A549 (cell line): ENCODE data around the gene GLB1L. TPM values are rescaled to one million over a fixed set of nuclear protein-coding genes. Genes with fewer than 3 reads are reported as not detected.

ENCODE experiments used
- ATAC-seq, 2 experiments: fragments of 200-7000 bp in 1 of 2; fragments of >200 bp in 1 of 2; cut with Nextera tagmentation in 1 of 2; cut with Tn5 transposase in 1 of 2; 3 replicates each; pipeline versions ENCODE4 v1.8.0 to v1.9.1; 2018 to 2020; ENCODE audit warnings: mild to moderate bottlenecking in 1 of 2, moderate library complexity in 1 of 2
- CTCF ChIA-PET: fragments of 300-600 bp; sonication (Branson Sonifier 250); formaldehyde crosslinking; extraction: SDS; loops from one replicate; lab custom pipeline; 2021; ENCODE audit warnings: antibody characterized with exemption, inconsistent platforms; lab: Yijun Ruan, JAX
- POLR2A ChIA-PET: fragments of 350-600 bp; formaldehyde crosslinking; extraction: SDS; loops from one replicate; lab custom pipeline; 2021; ENCODE audit warnings: antibody characterized with exemption, inconsistent platforms; lab: Yijun Ruan, JAX
- DNase-seq, 2 experiments: peaks; one replicate each; pipeline versions ENCODE4 v3.0.0 to v3.0.0-alpha.2; 2011 to 2016; ENCODE audit warnings: low read depth in 1 of 2, low spot score in 1 of 2
- FAIRE-seq: peaks from 2 replicates; lab custom pipeline; 2011; peaks lifted over from hg19 to GRCh38; lab: Jason Lieb, UNC
- H3K27ac ChIP-seq, 2 experiments: fragments of >200 bp; sonication (Bioruptor Twin); formaldehyde crosslinking; 3 replicates each; pipeline ENCODE4 v1.5.1; 2016 to 2017
- H3K4me1 ChIP-seq: fragments of >200 bp; sonication (Bioruptor Twin); formaldehyde crosslinking; 3 replicates; pipeline ENCODE4 v1.6.1; 2016
- H3K4me2 ChIP-seq: fragments of >200 bp; sonication (Bioruptor Twin); formaldehyde crosslinking; 3 replicates; pipeline ENCODE4 v1.6.1; 2016
- H3K4me3 ChIP-seq: fragments of >200 bp; sonication (Bioruptor Twin); formaldehyde crosslinking; 3 replicates; pipeline ENCODE4 v1.5.1; 2016
- H3K9me3 ChIP-seq: fragments of >200 bp; sonication (Bioruptor Twin); formaldehyde crosslinking; 3 replicates; pipeline ENCODE4 v1.6.1; 2016
- CHD2 ChIP-seq: fragments of 150-350 bp; IDR thresholded peaks from 2 replicates; pipeline ENCODE4 v1.6.1; 2014; ENCODE audit warnings: low read length; ENCODE audit not compliant: partially characterized antibody
- CTCF ChIP-seq: fragments of >200 bp; sonication (Bioruptor Twin); formaldehyde crosslinking; IDR thresholded peaks from 3 replicates; pipeline ENCODE4 v1.5.1; 2016
- EHMT2 ChIP-seq: fragments of 200-600 bp; sonication (generic); IDR thresholded peaks from 2 replicates; pipeline ENCODE4 v1.6.1; 2016; ENCODE audit warnings: antibody characterized with exemption, low read depth, mild to moderate bottlenecking, moderate library complexity
- EP300 ChIP-seq, 2 experiments: fragments of >200 bp; sonication (Bioruptor Twin); formaldehyde crosslinking; IDR thresholded peaks; 2 replicates in 1 of 2; 3 replicates in 1 of 2; pipeline ENCODE4 v1.6.1; 2016 to 2017
- FOSB ChIP-seq: fragments of 250-450 bp; sonication (Bioruptor Pico); IDR thresholded peaks from 2 replicates; pipeline ENCODE4 v1.5.0; 2020; ENCODE audit warnings: mild to moderate bottlenecking, moderate library complexity
- FOSL2 ChIP-seq, 2 experiments: fragments of 450-650 bp in 1 of 2; fragments of >200 bp in 1 of 2; sonication (Bioruptor Twin) in 1 of 2; formaldehyde crosslinking; IDR thresholded peaks; 2 replicates each; pipeline versions ENCODE4 v1.5.0 to v1.6.1; 2016 to 2020; ENCODE audit warnings: mild to moderate bottlenecking in 1 of 2, moderate library complexity in 1 of 2
- GATA3 ChIP-seq: IDR thresholded peaks from 2 replicates; pipeline ENCODE4 v1.6.1; 2012; ENCODE audit warnings: borderline replicate concordance
- HDAC2 ChIP-seq: fragments of 200-600 bp; sonication (generic); IDR thresholded peaks from 2 replicates; pipeline ENCODE4 v1.6.1; 2016
- HEYL ChIP-seq: fragments of 250-450 bp; sonication (Bioruptor Pico); IDR thresholded peaks from 2 replicates; pipeline ENCODE4 v1.8.0; 2021; ENCODE audit warnings: mild to moderate bottlenecking, moderate library complexity
- HOXB5 ChIP-seq: fragments of 250-450 bp; sonication (Bioruptor Pico); IDR thresholded peaks from 2 replicates; pipeline ENCODE4 v1.5.0; 2020; ENCODE audit warnings: mild to moderate bottlenecking, moderate library complexity
- JUN ChIP-seq, 2 experiments: fragments of >200 bp; sonication (Bioruptor Twin); formaldehyde crosslinking; IDR thresholded peaks; 2 replicates in 1 of 2; 3 replicates in 1 of 2; pipeline ENCODE4 v1.6.1; 2016 to 2017
- JUNB ChIP-seq: fragments of >200 bp; sonication (Bioruptor Twin); formaldehyde crosslinking; IDR thresholded peaks from 2 replicates; pipeline ENCODE4 v1.6.1; 2016
- KDM1A ChIP-seq: fragments of 200-600 bp; sonication (generic); IDR thresholded peaks from 2 replicates; pipeline ENCODE4 v1.6.1; 2016; ENCODE audit warnings: low read depth, mild to moderate bottlenecking
- KDM5A ChIP-seq: fragments of 200-600 bp; sonication (generic); IDR thresholded peaks from 2 replicates; pipeline ENCODE4 v1.6.1; 2016; ENCODE audit warnings: antibody characterized with exemption, mild to moderate bottlenecking
- MAFK ChIP-seq: fragments of 450-650 bp; IDR thresholded peaks from 2 replicates; pipeline ENCODE4 v1.6.1; 2014; ENCODE audit not compliant: partially characterized antibody
- MAZ ChIP-seq: fragments of 150-350 bp; IDR thresholded peaks from 2 replicates; pipeline ENCODE4 v1.6.1; 2014; ENCODE audit warnings: antibody characterized with exemption, low read depth, low read length, borderline replicate concordance
- MYC ChIP-seq: IDR thresholded peaks from 2 replicates; pipeline ENCODE4 v1.6.1; 2012; ENCODE audit warnings: mild to moderate bottlenecking, inconsistent platforms, low read length, improper control_type of control experiment, borderline replicate concordance
- NFE2L2 ChIP-seq: fragments of 150-350 bp; conservative IDR thresholded peaks from 2 replicates; pipeline ENCODE4 v1.6.1; 2014; ENCODE audit warnings: low read length
- PBX3 ChIP-seq: IDR thresholded peaks from 2 replicates; pipeline ENCODE4 v1.6.1; 2012
- PHF8 ChIP-seq: fragments of 200-600 bp; sonication (generic); IDR thresholded peaks from 2 replicates; pipeline ENCODE4 v1.6.1; 2016; ENCODE audit warnings: low read depth, mild to moderate bottlenecking, antibody characterized with exemption, moderate library complexity, borderline replicate concordance
- POLR2AphosphoS2 ChIP-seq: conservative IDR thresholded peaks from 2 replicates; pipeline ENCODE4 v1.6.1; 2012; ENCODE audit warnings: low read length, improper control_type of control experiment, inconsistent platforms
- RARB ChIP-seq: fragments of 250-450 bp; sonication (Bioruptor Pico); IDR thresholded peaks from 2 replicates; pipeline ENCODE4 v1.8.0; 2021; ENCODE audit warnings: mild to moderate bottlenecking, moderate library complexity
- RNF2 ChIP-seq: fragments of 200-600 bp; sonication (generic); IDR thresholded peaks from 2 replicates; pipeline ENCODE4 v1.6.1; 2016; ENCODE audit warnings: low read depth, mild to moderate bottlenecking, antibody characterized with exemption, moderate library complexity, borderline replicate concordance
- SMC3 ChIP-seq: fragments of >200 bp; sonication (Bioruptor Twin); formaldehyde crosslinking; IDR thresholded peaks from 3 replicates; pipeline ENCODE4 v1.6.1; 2018; ENCODE audit warnings: inconsistent platforms
- SREBF2 ChIP-seq: fragments of 450-650 bp; IDR thresholded peaks from 2 replicates; pipeline ENCODE4 v1.6.1; 2014; ENCODE audit warnings: mild to moderate bottlenecking, moderate library complexity
- TP53 ChIP-seq: fragments of 250-450 bp; sonication (Bioruptor Pico); IDR thresholded peaks from 2 replicates; pipeline ENCODE4 v1.5.0; 2021; ENCODE audit warnings: mild to moderate bottlenecking, moderate library complexity
- USF2 ChIP-seq: fragments of 450-650 bp; IDR thresholded peaks from 2 replicates; pipeline ENCODE4 v1.6.1; 2014; ENCODE audit warnings: antibody characterized with exemption
- ZC3H11A ChIP-seq: fragments of 450-650 bp; IDR thresholded peaks from 2 replicates; pipeline ENCODE4 v1.6.1; 2014; ENCODE audit warnings: antibody characterized with exemption, mild to moderate bottlenecking
- ZFP36 ChIP-seq: fragments of 450-650 bp; IDR thresholded peaks from 2 replicates; pipeline ENCODE4 v1.6.1; 2014; ENCODE audit warnings: borderline replicate concordance; ENCODE audit not compliant: partially characterized antibody
- ZNF302 ChIP-seq: fragments of 250-450 bp; sonication (Bioruptor Pico); IDR thresholded peaks from 2 replicates; pipeline ENCODE4 v1.9.0; 2021; ENCODE audit warnings: inconsistent platforms, mild to moderate bottlenecking, moderate library complexity
- ZSCAN20 ChIP-seq: fragments of 250-450 bp; sonication (Bioruptor Pico); IDR thresholded peaks from 2 replicates; pipeline ENCODE4 v1.8.0; 2022; ENCODE audit warnings: mild to moderate bottlenecking, moderate library complexity
- WGBS: methylation state at CpG from one replicate; pipeline ENCODE4 v1.1.6; 2017; ENCODE audit errors: missing lambda C conversion rate; 5-methylcytosine and 5-hydroxymethylcytosine counted together
- polyA minus RNA-seq: library from RNA; depleted of rRNA, polyadenylated mRNA; stranded (reverse); fragments of >200 nt; gene quantifications from 2 replicates; pipeline ENCODE4 v1.2.3, GENCODE V29; 2011; rRNA and poly(A)+ RNA removed
- polyA plus RNA-seq, 4 experiments: library from polyadenylated mRNA; depleted of rRNA in 3 of 4; stranded (reverse); fragments of >200 nt; fragmentation: RNase III in 1 of 4; extraction: RNeasy Plus Mini Kit Qiagen cat#74134 plus additional on column Dnase treatment in 1 of 4; gene quantifications; 2 replicates in 3 of 4; 3 replicates in 1 of 4; pipeline ENCODE4 v1.2.3, GENCODE V29; 2011 to 2017
- TF ChIP-seq, protein P1 (sequence below): IDR thresholded peaks from 2 replicates; pipeline ENCODE4 v1.6.1; 2012
- TF ChIP-seq, protein P2 (sequence below): fragments of 200-600 bp; sonication (generic); IDR thresholded peaks from 2 replicates; pipeline ENCODE4 v1.6.1; 2016; ENCODE audit warnings: antibody characterized with exemption, mild to moderate bottlenecking, moderate library complexity

The GLB1L gene
- polyA plus RNA-seq (2011; rRNA removed) (8.7 and 10.0 TPM in 2 replicates), polyA plus RNA-seq (2017; fragmentation: RNase III; extraction: RNeasy Plus Mini Kit Qiagen cat#74134 plus additional on column Dnase treatment) (5.8 to 8.0 TPM (median 5.9 TPM) in 3 replicates), polyA minus RNA-seq (7.2 and 9.3 TPM in 2 replicates)
- 6.2 and 6.5 TPM in 2 replicates for polyA plus RNA-seq (2012; cell fraction: cytosol; rRNA removed)
- 10.5 and 12.2 TPM in 2 replicates for polyA plus RNA-seq (2012; cell fraction: nucleus; rRNA removed)

DNA sequence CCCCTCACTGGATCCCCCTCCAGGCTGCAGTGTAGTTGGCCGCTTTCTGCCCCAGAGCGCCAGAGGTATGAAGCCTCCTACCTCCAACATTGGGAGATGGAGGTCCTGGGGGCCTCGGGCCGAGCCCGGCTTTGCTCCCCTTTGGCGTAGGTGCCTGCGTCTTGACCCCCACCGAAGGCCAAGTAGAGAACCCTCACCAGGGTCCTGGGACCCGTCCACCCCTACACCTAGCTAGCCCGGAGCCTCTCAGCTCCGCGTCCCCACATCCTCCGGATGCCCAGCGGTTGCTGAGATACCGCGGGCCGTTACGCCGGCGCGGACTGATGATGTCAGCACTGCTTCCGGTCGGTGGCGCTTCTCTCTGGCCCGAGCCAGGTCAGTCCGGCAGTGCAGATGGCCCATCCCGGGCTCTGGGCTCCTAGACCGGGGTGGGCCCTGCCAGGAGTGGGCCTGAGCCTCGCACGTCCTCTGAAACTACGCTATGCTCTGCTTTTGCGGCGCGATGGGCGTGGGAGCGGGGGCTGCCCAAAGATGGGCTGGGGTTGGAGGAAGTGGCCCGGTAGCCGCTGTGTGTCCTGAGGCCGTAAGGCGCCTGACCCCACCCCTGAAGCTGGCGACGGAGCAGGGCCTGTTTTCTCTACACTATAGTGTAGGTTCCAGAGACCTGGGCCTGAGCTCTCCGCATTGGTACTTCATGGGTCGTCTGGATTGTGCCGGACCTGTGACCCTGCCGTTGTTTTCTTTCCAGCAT is at the start of gene GLB1L, which contains the start of gene STK16:
Gene GLB1L (minus strand): TSS at position 297 of the 751 bp plus-strand sequence. CDS start 1,871 bp downstream, outside the sequence.
Gene STK16 (plus strand): TSS at position 332 of the 751 bp plus-strand sequence. CDS start 521 bp downstream, outside the sequence.
- CTCF ChIA-PET: interaction anchor here (0.9 to 3.4 kb wide), 15 partner anchors 9 to 347 kb away, joined by 3 to 34 read pairs (median 4); partner anchors contain the start of gene DNAJB2
- Histone ChIP-seq H3K9me3 (no peaks in the 10 kb centered on the region), H3K4me2 (peak within 1 kb of the TSS; percentile 90), H3K27ac (peak within 1 kb of the TSS; percentile 90 to 96), H3K4me3 (peak within 1 kb of the TSS; percentile 78), H3K4me1 (peaks cover 50% of the 10 kb centered on the region)
- DNase-seq (peak; percentile 94), FAIRE-seq (no peak), ATAC-seq (peak; percentile 64 to 82)
- POLR2A ChIA-PET: interaction anchor here (0.7 to 1.9 kb wide), 10 partner anchors 8 to 142 kb away, joined by 3 to 14 read pairs (median 6); partner anchors contain the start of genes ABCB6, ANKZF1, ATG9A and DNAJB2
- 3% methylated on average over 6 of the region's 46 CpGs for WGBS
- TF ChIP-seq ZC3H11A (no peak), PBX3 (no peak), GATA3 (no peak), FOSB (no peak), EHMT2 (no peak), MAZ (no peak), JUNB (no peak), MAFK (peak; percentile 81), EP300 (IDR thresholded peaks at IDR 0.05) (no peak), KDM5A (peak; percentile 75), NFE2L2 (no peak), RNF2 (no peak), FOSL2 (IDR thresholded peaks at IDR 0.05) (no peak), FOSL2 (CRISPR knock-in tag; IDR thresholded peaks at IDR 0.05) (no peak), USF2 (no peak), RARB (CRISPR knock-in tag) (no peak), HDAC2 (no peak; the same call in 1 of the 2 replicates), POLR2AphosphoS2 (no peak), SREBF2 (no peak), HOXB5 (CRISPR knock-in tag) (no peak), MYC (0 out of 2 replicates have a peak, but pooled peaks have one; percentile 27), KDM1A (no peak), CTCF (no peak), ZFP36 (no peak), ZNF302 (no peak), ZSCAN20 (CRISPR knock-in tag) (no peak), JUN (IDR thresholded peaks at IDR 0.05) (peak; percentile 23 to 89; a peak in 3 of 5 replicates), SMC3 (no peak), TP53 (no peak), HEYL (CRISPR knock-in tag) (no peak), PHF8 (peak; percentile 81), CHD2 (no peak)
- TF ChIP-seq, protein P1, sequence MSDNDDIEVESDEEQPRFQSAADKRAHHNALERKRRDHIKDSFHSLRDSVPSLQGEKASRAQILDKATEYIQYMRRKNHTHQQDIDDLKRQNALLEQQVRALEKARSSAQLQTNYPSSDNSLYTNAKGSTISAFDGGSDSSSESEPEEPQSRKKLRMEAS: peak; percentile 67; the same call in 1 of the 2 replicates
- TF ChIP-seq, protein P2, sequence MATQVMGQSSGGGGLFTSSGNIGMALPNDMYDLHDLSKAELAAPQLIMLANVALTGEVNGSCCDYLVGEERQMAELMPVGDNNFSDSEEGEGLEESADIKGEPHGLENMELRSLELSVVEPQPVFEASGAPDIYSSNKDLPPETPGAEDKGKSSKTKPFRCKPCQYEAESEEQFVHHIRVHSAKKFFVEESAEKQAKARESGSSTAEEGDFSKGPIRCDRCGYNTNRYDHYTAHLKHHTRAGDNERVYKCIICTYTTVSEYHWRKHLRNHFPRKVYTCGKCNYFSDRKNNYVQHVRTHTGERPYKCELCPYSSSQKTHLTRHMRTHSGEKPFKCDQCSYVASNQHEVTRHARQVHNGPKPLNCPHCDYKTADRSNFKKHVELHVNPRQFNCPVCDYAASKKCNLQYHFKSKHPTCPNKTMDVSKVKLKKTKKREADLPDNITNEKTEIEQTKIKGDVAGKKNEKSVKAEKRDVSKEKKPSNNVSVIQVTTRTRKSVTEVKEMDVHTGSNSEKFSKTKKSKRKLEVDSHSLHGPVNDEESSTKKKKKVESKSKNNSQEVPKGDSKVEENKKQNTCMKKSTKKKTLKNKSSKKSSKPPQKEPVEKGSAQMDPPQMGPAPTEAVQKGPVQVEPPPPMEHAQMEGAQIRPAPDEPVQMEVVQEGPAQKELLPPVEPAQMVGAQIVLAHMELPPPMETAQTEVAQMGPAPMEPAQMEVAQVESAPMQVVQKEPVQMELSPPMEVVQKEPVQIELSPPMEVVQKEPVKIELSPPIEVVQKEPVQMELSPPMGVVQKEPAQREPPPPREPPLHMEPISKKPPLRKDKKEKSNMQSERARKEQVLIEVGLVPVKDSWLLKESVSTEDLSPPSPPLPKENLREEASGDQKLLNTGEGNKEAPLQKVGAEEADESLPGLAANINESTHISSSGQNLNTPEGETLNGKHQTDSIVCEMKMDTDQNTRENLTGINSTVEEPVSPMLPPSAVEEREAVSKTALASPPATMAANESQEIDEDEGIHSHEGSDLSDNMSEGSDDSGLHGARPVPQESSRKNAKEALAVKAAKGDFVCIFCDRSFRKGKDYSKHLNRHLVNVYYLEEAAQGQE: peak; percentile 23; the same call in 1 of the 2 replicates
